ENCODE measurements around the gene TM2D1. TPM values are rescaled to one million over a fixed set of nuclear protein-coding genes. Genes with fewer than 3 reads are reported as not detected.
A peak's percentile ranks its signal among the peaks of the same experiment; 100 is the strongest.
"Not testable (repeated sequence)": the region's sequence is repeated elsewhere in the genome, so short reads cannot be mapped to it uniquely, and the experiment has no call there.

Gene TM2D1
- total and polyA plus RNA-seq, 9 of the 15 experiments (the other 6 are each of a cell fraction or from before 2014, with no cell fraction given), result 24.5 to 65.2 (median 47.7) TPM

GRCh38 chr1:61711257-61711656, 13.7 kb downstream of the TM2D1 start:
- Histone ChIP-seq H3K4me1 (replicated peaks in 1 of 2; ENCODE audit: control insufficient read depth in 2 of 2, insufficient read depth in 2 of 2, low read length in 2 of 2) (peaks cover 6 to 17% of the 10 kb centered on the region in 2 experiments; a peak in 4 of 5 replicates), H3K36me3 (ENCODE audit: control insufficient read depth, insufficient read depth, low read length) (peaks cover 43% of the 10 kb centered on the region), H3K79me2 (ENCODE audit: control insufficient read depth, insufficient read depth, low read length) (peaks cover 31% of the 10 kb centered on the region)
- CTCF ChIA-PET (ENCODE audit: low intra/inter-chr PET ratio); H3K9me1 ChIP-seq (ENCODE audit: control insufficient read depth, insufficient read depth, low read length); DNase-seq (ENCODE audit: extremely low read depth in 1 of 4, low spot score in 3 of 4); H3K4me3 ChIP-seq; H2AFZ ChIP-seq (ENCODE audit: low read depth, low read length); H3K4me2 ChIP-seq (ENCODE audit: insufficient read depth, low read length); intact Hi-C loops (cut with micrococcal nuclease); H3K9ac ChIP-seq (ENCODE audit: insufficient read depth in 1 of 2, low read depth in 2 of 2, low read length in 2 of 2); H3K9me3 ChIP-seq (replicated peaks; ENCODE audit: control insufficient read depth, insufficient read depth, low read depth, low read length); FAIRE-seq; in situ Hi-C loops (cut with MboI); POLR2A ChIA-PET; H4K20me1 ChIP-seq (replicated peaks; ENCODE audit: control insufficient read depth, insufficient read depth, low read length); BruUV-seq (replicated peaks); H3K27me3 ChIP-seq (ENCODE audit: control insufficient read depth in 2 of 2, insufficient read depth in 2 of 2, low read length in 2 of 2); H3K27ac ChIP-seq (ENCODE audit: extremely low read depth, low read depth, low read length): not testable (repeated sequence)
- WGBS (ENCODE audit: insufficient coverage, low coverage, missing lambda C conversion rate), result 67% methylated on average over 1 of the region's 4 CpGs
- TF ChIP-seq RFX5 (IDR thresholded peaks at IDR 0.05; ENCODE audit: low read depth, low read length) (peak; percentile 76), ZNF384 (IDR thresholded peaks at IDR 0.05; ENCODE audit: low read depth, low read length) (0 out of 2 replicates have a peak, but pooled peaks have one; percentile 32)
- peak; percentile 17; the same call in 2 of the 3 replicates for ATAC-seq

GRCh38 chr1:61709908-61710289, 15.0 kb downstream of the TM2D1 start:
- intact Hi-C loops (cut with micrococcal nuclease) (no loop called here), in situ Hi-C loops (cut with MboI) (no loop called here)
- CTCF ChIA-PET (ENCODE audit: low intra/inter-chr PET ratio), result no interaction called here
- Histone ChIP-seq H3K4me1 (replicated peaks in 1 of 2; ENCODE audit: control insufficient read depth in 2 of 2, insufficient read depth in 2 of 2, low read length in 2 of 2) (peaks cover 6 to 17% of the 10 kb centered on the region in 2 experiments; a peak in 4 of 5 replicates), H3K79me2 (ENCODE audit: control insufficient read depth, insufficient read depth, low read length) (peaks cover 24% of the 10 kb centered on the region), H3K9me1 (ENCODE audit: control insufficient read depth, insufficient read depth, low read length) (no peaks in the 10 kb centered on the region), H4K20me1 (replicated peaks; ENCODE audit: control insufficient read depth, insufficient read depth, low read length) (peaks cover 4% of the 10 kb centered on the region), H3K27ac (ENCODE audit: extremely low read depth, low read depth, low read length) (peak overlapping the region; percentile 28; the same call in 1 of the 3 replicates), H3K27me3 (ENCODE audit: control insufficient read depth in 2 of 2, insufficient read depth in 2 of 2, low read length in 2 of 2) (no peaks in the 10 kb centered on the region), H3K9me3 (replicated peaks; ENCODE audit: control insufficient read depth, insufficient read depth, low read depth, low read length) (no peaks in the 10 kb centered on the region), H3K4me3 (no peak overlapping the region), H3K36me3 (ENCODE audit: control insufficient read depth, insufficient read depth, low read length) (peaks cover 50% of the 10 kb centered on the region), H3K4me2 (ENCODE audit: insufficient read depth, low read length) (no peak overlapping the region), H2AFZ (ENCODE audit: low read depth, low read length) (no peak overlapping the region), H3K9ac (ENCODE audit: insufficient read depth in 1 of 2, low read depth in 2 of 2, low read length in 2 of 2) (0 out of 4 replicates have a peak overlapping the region, but pooled peaks of 1 of the 2 experiments have one; percentile 64)
- BruUV-seq (replicated peaks), result no TSS peak
- ATAC-seq (no peak), FAIRE-seq (peak; percentile 35), DNase-seq (ENCODE audit: extremely low read depth in 1 of 4, low spot score in 3 of 4) (no peak)
- POLR2A ChIA-PET, result no interaction called here
- WGBS (ENCODE audit: insufficient coverage, low coverage, missing lambda C conversion rate), result 81% methylated on average over 2 of the region's 2 CpGs
- TF ChIP-seq PBX2 (CRISPR knock-in tag; IDR thresholded peaks at IDR 0.05; ENCODE audit: low read depth) (no peak), PBX2 (tag; conservative IDR thresholded peaks at IDR 0.05; ENCODE audit: low read depth) (no peak), ZNF140 (CRISPR knock-in tag; IDR thresholded peaks at IDR 0.05) (no peak), SP2 (IDR thresholded peaks at IDR 0.05; ENCODE audit: extremely low read depth, low read depth, low read length, poor library complexity, severe bottlenecking) (no peak), MTA3 (IDR thresholded peaks at IDR 0.05; ENCODE audit: borderline replicate concordance) (no peak), TSC22D4 (tag; IDR thresholded peaks at IDR 0.05) (no peak), SNIP1 (IDR thresholded peaks at IDR 0.05; ENCODE audit: low read depth) (no peak), TCFL5 (CRISPR knock-in tag; conservative IDR thresholded peaks at IDR 0.05) (no peak), SFPQ (IDR thresholded peaks at IDR 0.05; ENCODE audit: low read depth, low read length) (no peak), FOXJ2 (tag; IDR thresholded peaks at IDR 0.05) (no peak)

All from K562 (cell line).